Heart right ventricle (tissue), 16 donors: ENCODE measurements around the gene CUEDC1. TPM values are rescaled to one million over a fixed set of nuclear protein-coding genes. Genes with fewer than 3 reads are reported as not detected.

Source experiments
- ATAC-seq, 8 donors: fragments of 200-7000 bp; cut with Tn5 transposase; one replicate each; pipeline ENCODE4 v1.9.1; 2020; ENCODE audit warnings: mild to moderate bottlenecking in 8 of 8, moderate library complexity in 8 of 8, moderate number of reproducible peaks in 1 of 8
- DNase-seq, 2 donors: peaks; one replicate each; pipeline ENCODE4 v3.0.0-alpha.2; 2020
- H3K27ac ChIP-seq, 10 donors: fragments of 200-600 bp; sonication (generic) in 2 of 10; one replicate each; pipeline versions ENCODE4 v1.5.0 to v1.8.0; 2020 to 2022; ENCODE audit warnings: mild to moderate bottlenecking in 3 of 10
- H3K27me3 ChIP-seq, 7 donors: fragments of 200-600 bp; one replicate each; pipeline ENCODE4 v1.8.0; 2021 to 2022; ENCODE audit warnings: mild to moderate bottlenecking in 2 of 7
- H3K36me3 ChIP-seq, 9 donors: fragments of 200-600 bp; sonication (generic) in 1 of 9; one replicate each; pipeline versions ENCODE4 v1.5.0 to v1.8.0; 2020 to 2022; ENCODE audit warnings: mild to moderate bottlenecking in 2 of 9
- H3K4me1 ChIP-seq, 9 donors: fragments of 200-600 bp; sonication (generic) in 1 of 9; one replicate each; pipeline versions ENCODE4 v1.5.0 to v1.8.0; 2020 to 2022; ENCODE audit warnings: mild to moderate bottlenecking in 4 of 9
- H3K4me3 ChIP-seq, 10 donors: fragments of 200-600 bp; sonication (generic) in 2 of 10; one replicate each; pipeline versions ENCODE4 v1.5.0 to v1.8.0; 2020 to 2022; ENCODE audit warnings: mild to moderate bottlenecking in 7 of 10, moderate library complexity in 2 of 10
- H3K9me3 ChIP-seq, 11 donors: fragments of 200-600 bp in 10 of 11; sonication (generic) in 2 of 11; one replicate each; pipeline versions ENCODE4 v1.5.0 to v1.8.0; 2013 to 2022; ENCODE audit warnings: mild to moderate bottlenecking in 2 of 11, control low read depth in 1 of 11, moderate library complexity in 1 of 11
- CTCF ChIP-seq, 9 donors: fragments of 200-600 bp; sonication (generic) in 2 of 9; IDR thresholded peaks; one replicate each; pipeline versions ENCODE4 v1.5.0 to v1.8.0; 2021 to 2022; ENCODE audit warnings: antibody characterized with exemption in 9 of 9, mild to moderate bottlenecking in 5 of 9, moderate library complexity in 1 of 9
- WGBS, 2 donors: extraction: QIAGEN DNeasy Blood & Tissue Kit; methylation state at CpG; one replicate each; pipeline ENCODE4 v1.1.7; 2013; ENCODE audit warnings: inconsistent platforms in 1 of 2; 5-methylcytosine and 5-hydroxymethylcytosine counted together
- intact Hi-C, 10 donors: fragments of 100-400 bp; cut with DNase I; formaldehyde crosslinking; loops; one replicate each; pipeline versions ENCODE4 v1.11.1 to v1.14.2; 2022
- polyA plus RNA-seq, 2 donors: library from polyadenylated mRNA; stranded (reverse); fragments of 200-250 nt; gene quantifications; one replicate each; pipeline ENCODE4 v1.2.3, GENCODE V29; 2013
- total RNA-seq, 10 donors: library from RNA; stranded (reverse); fragmentation: NEBNext Ultra II Directional in 3 of 10; extraction: Animal tissue kit (Norgen Biotek cat#: 25700) in 3 of 10; gene quantifications; one replicate each; pipeline versions ENCODE4 v1.2.1 to v1.2.4, GENCODE V29; 2021 to 2023
- donor health status: Arrhythmogenic right ventricular cardiomyopathy.
- donor health status: ischemic (EF 13 %, LVEDD 7.1; RV severe dilation, severe dysfunction).
- donor health status: healthy with polysubstance abuse.
- donor health status: DM: no; HTN: yes; CAD: no.
- donor health status: DM: no; HTN: no; CAD: no.
- donor health status: ischemic (EF 25% LVEDD 6.9; RV normal size, moderate dysfunction).
- donor health status: ischemic (EF 25% LVEDD 5.7; RV mildly dilated, moderate dysfunction).
- donor health status: healthy.
- donor health status: DM: yes; HTN: yes; CAD: no.
- donor health status: Ischemic cardiomyopathy.
- donor health status: ischemic (EF 35%, LVEDD 5.7; RV mildly dilated, moderate dysfunction).
- donor health status: nonischemic (EF 11% LVEDD 7.7; RV severe dilation, severe dysfunction).
- donor health status: DM: yes; HTN: yes; CAD: no.
- donor health status: PGD.
- donor health status: ischemic (EF 29% LVEDD 5.4; RV normal size, mild dysfunction).
- donor health status: nonischemic (EF 23%, LVEDD 6.1; RV moderate dilation, normal function).

The CUEDC1 gene
- total and polyA plus RNA-seq, 12 donors = 26.9 to 65.0 (median 45.4) TPM

- DNase-seq (peak; percentile 56 to 62), ATAC-seq (peak; percentile 34 to 63 (median 46))
- intact Hi-C loops = loop anchor here in 2 of 10 donors (10.0 kb wide), 1 partner anchor 224 kb away; the partner anchor contains the start of gene DYNLL2 (in 2 of the 2)
- no peak for TF ChIP-seq CTCF (IDR thresholded peaks at IDR 0.05)
- Histone ChIP-seq H3K27me3 (no peaks in the 10 kb centered on the region), H3K4me1 (peaks cover 16 to 56% (median 34%) of the 10 kb centered on the region in 9 donors), H3K4me3 (peak overlapping the region; percentile 42 to 69 (median 56)), H3K27ac (peak overlapping the region; percentile 58 to 91 (median 84)), H3K36me3 (peaks cover 0 to 32% (median under 1%) of the 10 kb centered on the region in 9 donors), H3K9me3 (no peaks in the 10 kb centered on the region)
- WGBS, 2 donors = 3 to 6% methylated on average over 34 of the region's 34 CpGs
These were observed 94.0 kb downstream of the CUEDC1 start for GRCh38 chr17:57861000-57861789.

GRCh38 chr17:57860414-57860999 is 94.7 kb downstream of the CUEDC1 start:
- Histone ChIP-seq H3K36me3 (peaks cover 0 to 26% (median 0%) of the 10 kb centered on the region in 9 donors), H3K27ac (peak overlapping the region; percentile 23 to 91 (median 84)), H3K4me1 (peaks cover 16 to 61% (median 34%) of the 10 kb centered on the region in 9 donors), H3K27me3 (no peaks in the 10 kb centered on the region), H3K9me3 (no peaks in the 10 kb centered on the region), H3K4me3 (peak overlapping the region in 2 of 10 donors; percentile 59 to 69)
- 78 to 87% methylated on average over 6 of the region's 6 CpGs for WGBS, 2 donors
- intact Hi-C loops = loop anchor here in 2 of 10 donors (10.0 kb wide), 1 partner anchor 224 kb away; the partner anchor contains the start of gene DYNLL2 (in 2 of the 2)
- DNase-seq (no peak), ATAC-seq (peak in 2 of 8 donors; percentile 0 to 1)
- TF ChIP-seq CTCF (IDR thresholded peaks at IDR 0.05) = no peak

- no peak for TF ChIP-seq CTCF (IDR thresholded peaks at IDR 0.05)
- H3K27me3 ChIP-seq = no peaks in the 10 kb centered on the region
- H3K36me3 ChIP-seq = peaks cover 0 to 19% (median 0%) of the 10 kb centered on the region in 9 donors
- intact Hi-C loops = loop anchor here (2.0 to 10.0 kb wide), 11 partner anchors 32 to 257 kb away; partner anchors contain the start of gene DYNLL2 (in 6 of the 10)
- peaks cover 16 to 64% (median 34%) of the 10 kb centered on the region in 9 donors for H3K4me1 ChIP-seq
- no peaks in the 10 kb centered on the region for H3K9me3 ChIP-seq
- ATAC-seq (no peak), DNase-seq (no peak)
- WGBS, 2 donors = 58 to 61% methylated on average over 13 of the region's 13 CpGs
- H3K4me3 ChIP-seq = no peak overlapping the region
- no peak overlapping the region for H3K27ac ChIP-seq
These were observed 95.4 kb downstream of the CUEDC1 start for GRCh38 chr17:57859601-57860413.

GRCh38 chr17:57858838-57859237 is 96.4 kb downstream of the CUEDC1 start:
- no peak overlapping the region for H3K4me3 ChIP-seq
- H3K36me3 ChIP-seq = peaks cover 0 to 10% (median 0%) of the 10 kb centered on the region in 9 donors
- H3K27ac ChIP-seq = no peak overlapping the region
- 74% methylated on average over 5 of the region's 5 CpGs for WGBS, 2 donors
- no peak for ATAC-seq
- TF ChIP-seq CTCF (IDR thresholded peaks at IDR 0.05) = no peak
- no peaks in the 10 kb centered on the region for H3K27me3 ChIP-seq
- no peaks in the 10 kb centered on the region for H3K9me3 ChIP-seq
- no peak for DNase-seq
- peaks cover 16 to 71% (median 34%) of the 10 kb centered on the region in 9 donors for H3K4me1 ChIP-seq
- intact Hi-C loops = loop anchor here (1.0 to 10.0 kb wide), 14 partner anchors 33 to 258 kb away; partner anchors contain the start of gene DYNLL2 (in 4 of the 10)
